HG03565 (cell line): ENCODE measurements around the gene NXT1.
"Not testable (repeated sequence)": the region's sequence is repeated elsewhere in the genome, so short reads cannot be mapped to it uniquely, and the experiment has no call there.

Experiments used
- ATAC-seq: cut with Tn5 transposase; IDR thresholded peaks from one replicate; pipeline ENCODE4 v1.9.1; 2021; ENCODE audit warnings: mild to moderate bottlenecking, moderate library complexity; ENCODE audit not compliant: unreplicated experiment

NXT1 gene

GRCh38 chr20:23350196-23350903 lies at the start of gene NXT1:
TSS of gene NXT1 (plus strand) at chr20:23350791. CDS start at chr20:23354042, 3,251 bp downstream.
- ATAC-seq, result peak; percentile 82

- ATAC-seq, result no peak
These were observed 49.0 kb upstream of the NXT1 start for GRCh38 chr20:23301436-23302050.

GRCh38 chr20:23302386-23302785 lies 48.2 kb upstream of the NXT1 start:
- no peak for ATAC-seq

GRCh38 chr20:23302801-23303200 lies 47.8 kb upstream of the NXT1 start:
- ATAC-seq, result no peak

GRCh38 chr20:23303325-23304102 lies 47.1 kb upstream of the NXT1 start:
- ATAC-seq, result no peak

GRCh38 chr20:23304616-23305015 lies 46.0 kb upstream of the NXT1 start:
- ATAC-seq, result no peak

- no peak for ATAC-seq
These were observed 45.5 kb upstream of the NXT1 start for GRCh38 chr20:23305098-23305497.

GRCh38 chr20:23307393-23307792 lies 43.2 kb upstream of the NXT1 start:
- ATAC-seq, result not testable (repeated sequence)

GRCh38 chr20:23308024-23308423 lies 42.6 kb upstream of the NXT1 start:
- no peak for ATAC-seq

- ATAC-seq, result no peak
These were observed 41.7 kb upstream of the NXT1 start for GRCh38 chr20:23308908-23309307.

GRCh38 chr20:23309781-23310180 lies 40.8 kb upstream of the NXT1 start:
- ATAC-seq, result no peak

GRCh38 chr20:23311947-23312506 lies 38.6 kb upstream of the NXT1 start:
- ATAC-seq, result no peak

- no peak for ATAC-seq
These were observed 37.3 kb upstream of the NXT1 start for GRCh38 chr20:23313271-23313670.

GRCh38 chr20:23314699-23315098 lies 35.9 kb upstream of the NXT1 start:
- no peak for ATAC-seq

GRCh38 chr20:23315099-23315498 lies 35.5 kb upstream of the NXT1 start:
- ATAC-seq, result no peak

GRCh38 chr20:23316626-23317025 lies 34.0 kb upstream of the NXT1 start:
- no peak for ATAC-seq

- no peak for ATAC-seq
These were observed 33.5 kb upstream of the NXT1 start for GRCh38 chr20:23317081-23317480.

- ATAC-seq, result no peak
These were observed 32.2 kb upstream of the NXT1 start for GRCh38 chr20:23318347-23318746.

GRCh38 chr20:23320317-23320716 lies 30.3 kb upstream of the NXT1 start:
- no peak for ATAC-seq

GRCh38 chr20:23325107-23325506 lies 25.5 kb upstream of the NXT1 start:
- no peak for ATAC-seq

GRCh38 chr20:23326774-23327173 lies 23.8 kb upstream of the NXT1 start:
- no peak for ATAC-seq
